ENCODE results near the gene C19orf81.

- no peak for TF ChIP-seq MAX (CRISPR knock-in tag; IDR thresholded peaks at IDR 0.05)
- no peak for TF ChIP-seq BCOR (IDR thresholded peaks at IDR 0.05)
- TF ChIP-seq DPF2 (IDR thresholded peaks at IDR 0.05) = no peak
- TF ChIP-seq, protein P1, sequence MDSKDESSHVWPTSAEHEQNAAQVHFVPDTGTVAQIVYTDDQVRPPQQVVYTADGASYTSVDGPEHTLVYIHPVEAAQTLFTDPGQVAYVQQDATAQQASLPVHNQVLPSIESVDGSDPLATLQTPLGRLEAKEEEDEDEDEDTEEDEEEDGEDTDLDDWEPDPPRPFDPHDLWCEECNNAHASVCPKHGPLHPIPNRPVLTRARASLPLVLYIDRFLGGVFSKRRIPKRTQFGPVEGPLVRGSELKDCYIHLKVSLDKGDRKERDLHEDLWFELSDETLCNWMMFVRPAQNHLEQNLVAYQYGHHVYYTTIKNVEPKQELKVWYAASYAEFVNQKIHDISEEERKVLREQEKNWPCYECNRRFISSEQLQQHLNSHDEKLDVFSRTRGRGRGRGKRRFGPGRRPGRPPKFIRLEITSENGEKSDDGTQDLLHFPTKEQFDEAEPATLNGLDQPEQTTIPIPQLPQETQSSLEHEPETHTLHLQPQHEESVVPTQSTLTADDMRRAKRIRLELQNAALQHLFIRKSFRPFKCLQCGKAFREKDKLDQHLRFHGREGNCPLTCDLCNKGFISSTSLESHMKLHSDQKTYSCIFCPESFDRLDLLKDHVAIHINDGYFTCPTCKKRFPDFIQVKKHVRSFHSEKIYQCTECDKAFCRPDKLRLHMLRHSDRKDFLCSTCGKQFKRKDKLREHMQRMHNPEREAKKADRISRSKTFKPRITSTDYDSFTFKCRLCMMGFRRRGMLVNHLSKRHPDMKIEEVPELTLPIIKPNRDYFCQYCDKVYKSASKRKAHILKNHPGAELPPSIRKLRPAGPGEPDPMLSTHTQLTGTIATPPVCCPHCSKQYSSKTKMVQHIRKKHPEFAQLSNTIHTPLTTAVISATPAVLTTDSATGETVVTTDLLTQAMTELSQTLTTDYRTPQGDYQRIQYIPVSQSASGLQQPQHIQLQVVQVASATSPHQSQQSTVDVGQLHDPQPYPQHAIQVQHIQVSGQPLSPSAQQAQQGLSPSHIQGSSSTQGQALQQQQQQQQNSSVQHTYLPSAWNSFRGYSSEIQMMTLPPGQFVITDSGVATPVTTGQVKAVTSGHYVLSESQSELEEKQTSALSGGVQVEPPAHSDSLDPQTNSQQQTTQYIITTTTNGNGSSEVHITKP (IDR thresholded peaks at IDR 0.05; ENCODE audit: partially characterized antibody) = no peak
Observed at GRCh38 chr19:50633973-50634372, 15.3 kb upstream of the C19orf81 start.

All from K562 (cell line).